Stimulated activated CD4-positive, alpha-beta T cell treated with anti-CD3 and anti-CD28 coated beads, Interleukin-1b, Interleukin-23, amount 100 ng/mL, for 1 hour (primary cell): ENCODE data around the gene PIK3R1.

Experiments
- DNase-seq, 2 donors: peaks; one replicate each; pipeline ENCODE4 v3.0.0-alpha.2; 2020; ENCODE audit warnings: low read depth in 2 of 2

The PIK3R1 gene

GRCh38 chr5:68270399-68270975 is 54.9 kb downstream of the PIK3R1 start:
- no peak for DNase-seq

GRCh38 chr5:68271124-68271523 is 55.6 kb downstream of the PIK3R1 start:
- no peak for DNase-seq

- no peak for DNase-seq
Measured at GRCh38 chr5:68272289-68272688, 56.7 kb downstream of the PIK3R1 start.

GRCh38 chr5:68273717-68274409 is 58.3 kb downstream of the PIK3R1 start:
- DNase-seq: no peak

GRCh38 chr5:68274847-68275651 is 59.5 kb downstream of the PIK3R1 start:
- DNase-seq: no peak

GRCh38 chr5:68276740-68277139 is 61.2 kb downstream of the PIK3R1 start:
- DNase-seq: no peak

- no peak for DNase-seq
Measured at GRCh38 chr5:68277431-68277830, 61.9 kb downstream of the PIK3R1 start.

- no peak for DNase-seq
Measured at GRCh38 chr5:68279984-68280383, 64.4 kb downstream of the PIK3R1 start.

- DNase-seq: no peak
Measured at GRCh38 chr5:68282001-68282400, 66.4 kb downstream of the PIK3R1 start.

- no peak for DNase-seq
Measured at GRCh38 chr5:68283766-68284165, 68.2 kb downstream of the PIK3R1 start.

- DNase-seq: no peak
Measured at GRCh38 chr5:68285075-68285840, 69.7 kb downstream of the PIK3R1 start.

- DNase-seq: no peak
Measured at GRCh38 chr5:68285851-68286611, 70.5 kb downstream of the PIK3R1 start.

- no peak for DNase-seq
Measured at GRCh38 chr5:68286612-68286912, 71.0 kb downstream of the PIK3R1 start.

- DNase-seq: no peak
Measured at GRCh38 chr5:68287631-68287975, 72.0 kb downstream of the PIK3R1 start.

- peak in 1 of 2 donors; percentile 27 for DNase-seq
Measured at GRCh38 chr5:68287976-68288706, 72.6 kb downstream of the PIK3R1 start.

- DNase-seq: no peak
Measured at GRCh38 chr5:68288707-68289134, 73.2 kb downstream of the PIK3R1 start.

- no peak for DNase-seq
Measured at GRCh38 chr5:68289498-68289897, 73.9 kb downstream of the PIK3R1 start.

GRCh38 chr5:68290260-68290674 is 74.7 kb downstream of the PIK3R1 start:
- no peak for DNase-seq

GRCh38 chr5:68290847-68291246 is 75.3 kb downstream of the PIK3R1 start:
- no peak for DNase-seq

GRCh38 chr5:68292316-68292715 is 76.8 kb downstream of the PIK3R1 start:
- no peak for DNase-seq

GRCh38 chr5:68295772-68296171 is 80.2 kb downstream of the PIK3R1 start:
- DNase-seq: no peak
